ENCODE measurements around the gene CCDC110. TPM values are rescaled to one million over a fixed set of nuclear protein-coding genes. Genes with fewer than 3 reads are reported as not detected.

The CCDC110 gene
- total RNA-seq, 1 experiment from 2014 or later, result 2.1 TPM

DNA sequence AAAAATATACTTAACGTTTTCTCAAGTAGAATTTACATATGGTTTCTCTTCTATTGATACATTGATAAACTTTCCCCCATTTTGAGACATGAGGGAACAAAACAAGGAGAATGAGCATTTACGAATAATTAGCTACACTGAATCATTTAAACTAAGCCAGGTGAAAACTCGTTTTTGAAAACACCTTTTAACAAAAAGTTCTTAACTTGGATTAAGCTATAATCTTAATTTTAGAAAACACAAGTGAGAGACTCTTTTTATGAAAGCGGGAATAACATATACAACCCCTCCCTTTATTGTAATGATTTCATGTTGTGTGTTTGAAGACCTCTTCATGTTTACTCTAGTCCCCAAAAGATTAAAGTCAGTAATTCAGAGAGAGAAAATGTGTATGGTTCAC lies 43.7 kb upstream of the CCDC110 start (continued):
- TF ChIP-seq SMAD3 (CRISPR knock-in tag; IDR thresholded peaks at IDR 0.05; ENCODE audit: borderline replicate concordance) (no peak), EMX1 (CRISPR knock-in tag; IDR thresholded peaks at IDR 0.05) (no peak), NFATC4 (CRISPR knock-in tag; IDR thresholded peaks at IDR 0.05) (no peak), RORB (CRISPR knock-in tag; IDR thresholded peaks at IDR 0.05) (no peak), ZNF671 (CRISPR knock-in tag; IDR thresholded peaks at IDR 0.05) (no peak), SMAD4 (CRISPR knock-in tag; IDR thresholded peaks at IDR 0.05) (no peak), MXD4 (CRISPR knock-in tag; IDR thresholded peaks at IDR 0.05; ENCODE audit: borderline replicate concordance) (no peak)
- TF ChIP-seq, protein P1, sequence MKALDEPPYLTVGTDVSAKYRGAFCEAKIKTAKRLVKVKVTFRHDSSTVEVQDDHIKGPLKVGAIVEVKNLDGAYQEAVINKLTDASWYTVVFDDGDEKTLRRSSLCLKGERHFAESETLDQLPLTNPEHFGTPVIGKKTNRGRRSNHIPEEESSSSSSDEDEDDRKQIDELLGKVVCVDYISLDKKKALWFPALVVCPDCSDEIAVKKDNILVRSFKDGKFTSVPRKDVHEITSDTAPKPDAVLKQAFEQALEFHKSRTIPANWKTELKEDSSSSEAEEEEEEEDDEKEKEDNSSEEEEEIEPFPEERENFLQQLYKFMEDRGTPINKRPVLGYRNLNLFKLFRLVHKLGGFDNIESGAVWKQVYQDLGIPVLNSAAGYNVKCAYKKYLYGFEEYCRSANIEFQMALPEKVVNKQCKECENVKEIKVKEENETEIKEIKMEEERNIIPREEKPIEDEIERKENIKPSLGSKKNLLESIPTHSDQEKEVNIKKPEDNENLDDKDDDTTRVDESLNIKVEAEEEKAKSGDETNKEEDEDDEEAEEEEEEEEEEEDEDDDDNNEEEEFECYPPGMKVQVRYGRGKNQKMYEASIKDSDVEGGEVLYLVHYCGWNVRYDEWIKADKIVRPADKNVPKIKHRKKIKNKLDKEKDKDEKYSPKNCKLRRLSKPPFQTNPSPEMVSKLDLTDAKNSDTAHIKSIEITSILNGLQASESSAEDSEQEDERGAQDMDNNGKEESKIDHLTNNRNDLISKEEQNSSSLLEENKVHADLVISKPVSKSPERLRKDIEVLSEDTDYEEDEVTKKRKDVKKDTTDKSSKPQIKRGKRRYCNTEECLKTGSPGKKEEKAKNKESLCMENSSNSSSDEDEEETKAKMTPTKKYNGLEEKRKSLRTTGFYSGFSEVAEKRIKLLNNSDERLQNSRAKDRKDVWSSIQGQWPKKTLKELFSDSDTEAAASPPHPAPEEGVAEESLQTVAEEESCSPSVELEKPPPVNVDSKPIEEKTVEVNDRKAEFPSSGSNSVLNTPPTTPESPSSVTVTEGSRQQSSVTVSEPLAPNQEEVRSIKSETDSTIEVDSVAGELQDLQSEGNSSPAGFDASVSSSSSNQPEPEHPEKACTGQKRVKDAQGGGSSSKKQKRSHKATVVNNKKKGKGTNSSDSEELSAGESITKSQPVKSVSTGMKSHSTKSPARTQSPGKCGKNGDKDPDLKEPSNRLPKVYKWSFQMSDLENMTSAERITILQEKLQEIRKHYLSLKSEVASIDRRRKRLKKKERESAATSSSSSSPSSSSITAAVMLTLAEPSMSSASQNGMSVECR (CRISPR knock-in tag; IDR thresholded peaks at IDR 0.05; ENCODE audit: borderline replicate concordance), result no peak
- TF ChIP-seq, protein P2, sequence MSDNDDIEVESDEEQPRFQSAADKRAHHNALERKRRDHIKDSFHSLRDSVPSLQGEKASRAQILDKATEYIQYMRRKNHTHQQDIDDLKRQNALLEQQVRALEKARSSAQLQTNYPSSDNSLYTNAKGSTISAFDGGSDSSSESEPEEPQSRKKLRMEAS (CRISPR knock-in tag; IDR thresholded peaks at IDR 0.05), result no peak

DNA sequence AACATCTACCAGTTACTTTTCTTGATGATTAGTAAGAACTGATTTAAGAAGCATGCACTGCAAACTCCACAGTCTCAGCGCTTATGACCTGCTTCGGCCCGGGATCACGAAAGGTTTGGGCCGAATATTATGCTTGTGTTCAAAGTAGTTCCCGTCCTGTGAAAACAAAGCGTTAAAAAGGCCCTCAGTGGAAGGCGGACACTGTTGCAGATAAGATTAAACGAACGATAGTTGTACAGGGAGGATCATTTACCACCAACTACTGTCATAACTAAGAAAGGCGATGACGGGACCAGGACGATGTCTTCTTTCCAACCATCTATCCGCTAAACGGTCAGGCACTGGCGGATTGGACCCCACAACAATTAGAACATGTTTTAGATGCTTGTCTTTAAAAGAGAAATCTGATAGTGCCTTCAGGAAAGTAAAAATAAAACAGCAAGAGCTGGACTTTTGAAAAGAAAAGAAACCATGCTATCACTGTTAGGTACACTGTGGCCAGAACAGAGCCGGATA lies 42.7 kb upstream of the CCDC110 start:
- ATAC-seq (no peak), DNase-seq (ENCODE audit: low spot score) (no peak)
- Mint-ChIP-seq H3K36me3 (no peaks in the 10 kb centered on the region), H3K4me1 (no peaks in the 10 kb centered on the region), H3K9me3 (no peaks in the 10 kb centered on the region), H3K27ac (no peak overlapping the region), H3K27me3 (ENCODE audit: low read depth) (no peaks in the 10 kb centered on the region), H3K4me3 (no peak overlapping the region)
- ChIA-PET CTCF (no interaction called here), POLR2A (no interaction called here)
- TF ChIP-seq, protein P3, sequence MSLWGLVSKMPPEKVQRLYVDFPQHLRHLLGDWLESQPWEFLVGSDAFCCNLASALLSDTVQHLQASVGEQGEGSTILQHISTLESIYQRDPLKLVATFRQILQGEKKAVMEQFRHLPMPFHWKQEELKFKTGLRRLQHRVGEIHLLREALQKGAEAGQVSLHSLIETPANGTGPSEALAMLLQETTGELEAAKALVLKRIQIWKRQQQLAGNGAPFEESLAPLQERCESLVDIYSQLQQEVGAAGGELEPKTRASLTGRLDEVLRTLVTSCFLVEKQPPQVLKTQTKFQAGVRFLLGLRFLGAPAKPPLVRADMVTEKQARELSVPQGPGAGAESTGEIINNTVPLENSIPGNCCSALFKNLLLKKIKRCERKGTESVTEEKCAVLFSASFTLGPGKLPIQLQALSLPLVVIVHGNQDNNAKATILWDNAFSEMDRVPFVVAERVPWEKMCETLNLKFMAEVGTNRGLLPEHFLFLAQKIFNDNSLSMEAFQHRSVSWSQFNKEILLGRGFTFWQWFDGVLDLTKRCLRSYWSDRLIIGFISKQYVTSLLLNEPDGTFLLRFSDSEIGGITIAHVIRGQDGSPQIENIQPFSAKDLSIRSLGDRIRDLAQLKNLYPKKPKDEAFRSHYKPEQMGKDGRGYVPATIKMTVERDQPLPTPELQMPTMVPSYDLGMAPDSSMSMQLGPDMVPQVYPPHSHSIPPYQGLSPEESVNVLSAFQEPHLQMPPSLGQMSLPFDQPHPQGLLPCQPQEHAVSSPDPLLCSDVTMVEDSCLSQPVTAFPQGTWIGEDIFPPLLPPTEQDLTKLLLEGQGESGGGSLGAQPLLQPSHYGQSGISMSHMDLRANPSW (CRISPR knock-in tag; conservative IDR thresholded peaks at IDR 0.05; ENCODE audit: low read depth), result no peak
- no peak for TF ChIP-seq ZNF121 (CRISPR knock-in tag; IDR thresholded peaks at IDR 0.05)
- no peak for TF ChIP-seq ZNF232 (CRISPR knock-in tag; IDR thresholded peaks at IDR 0.05)
- TF ChIP-seq, protein P4, sequence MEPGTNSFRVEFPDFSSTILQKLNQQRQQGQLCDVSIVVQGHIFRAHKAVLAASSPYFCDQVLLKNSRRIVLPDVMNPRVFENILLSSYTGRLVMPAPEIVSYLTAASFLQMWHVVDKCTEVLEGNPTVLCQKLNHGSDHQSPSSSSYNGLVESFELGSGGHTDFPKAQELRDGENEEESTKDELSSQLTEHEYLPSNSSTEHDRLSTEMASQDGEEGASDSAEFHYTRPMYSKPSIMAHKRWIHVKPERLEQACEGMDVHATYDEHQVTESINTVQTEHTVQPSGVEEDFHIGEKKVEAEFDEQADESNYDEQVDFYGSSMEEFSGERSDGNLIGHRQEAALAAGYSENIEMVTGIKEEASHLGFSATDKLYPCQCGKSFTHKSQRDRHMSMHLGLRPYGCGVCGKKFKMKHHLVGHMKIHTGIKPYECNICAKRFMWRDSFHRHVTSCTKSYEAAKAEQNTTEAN (CRISPR knock-in tag; IDR thresholded peaks at IDR 0.05), result no peak
- TF ChIP-seq, protein P5, sequence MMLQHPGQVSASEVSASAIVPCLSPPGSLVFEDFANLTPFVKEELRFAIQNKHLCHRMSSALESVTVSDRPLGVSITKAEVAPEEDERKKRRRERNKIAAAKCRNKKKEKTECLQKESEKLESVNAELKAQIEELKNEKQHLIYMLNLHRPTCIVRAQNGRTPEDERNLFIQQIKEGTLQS (CRISPR knock-in tag; conservative IDR thresholded peaks at IDR 0.05), result no peak
- no peak for TF ChIP-seq SMAD3 (CRISPR knock-in tag; IDR thresholded peaks at IDR 0.05; ENCODE audit: borderline replicate concordance)
- no peak for TF ChIP-seq MYBL2 (CRISPR knock-in tag; IDR thresholded peaks at IDR 0.05)
- no peak for TF ChIP-seq OVOL2 (CRISPR knock-in tag; IDR thresholded peaks at IDR 0.05; ENCODE audit: borderline replicate concordance)
- TF ChIP-seq, protein P6, sequence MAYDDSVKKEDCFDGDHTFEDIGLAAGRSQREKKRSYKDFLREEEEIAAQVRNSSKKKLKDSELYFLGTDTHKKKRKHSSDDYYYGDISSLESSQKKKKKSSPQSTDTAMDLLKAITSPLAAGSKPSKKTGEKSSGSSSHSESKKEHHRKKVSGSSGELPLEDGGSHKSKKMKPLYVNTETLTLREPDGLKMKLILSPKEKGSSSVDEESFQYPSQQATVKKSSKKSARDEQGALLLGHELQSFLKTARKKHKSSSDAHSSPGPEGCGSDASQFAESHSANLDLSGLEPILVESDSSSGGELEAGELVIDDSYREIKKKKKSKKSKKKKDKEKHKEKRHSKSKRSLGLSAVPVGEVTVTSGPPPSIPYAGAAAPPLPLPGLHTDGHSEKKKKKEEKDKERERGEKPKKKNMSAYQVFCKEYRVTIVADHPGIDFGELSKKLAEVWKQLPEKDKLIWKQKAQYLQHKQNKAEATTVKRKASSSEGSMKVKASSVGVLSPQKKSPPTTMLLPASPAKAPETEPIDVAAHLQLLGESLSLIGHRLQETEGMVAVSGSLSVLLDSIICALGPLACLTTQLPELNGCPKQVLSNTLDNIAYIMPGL (CRISPR knock-in tag; IDR thresholded peaks at IDR 0.05), result no peak
- TF ChIP-seq, protein P7, sequence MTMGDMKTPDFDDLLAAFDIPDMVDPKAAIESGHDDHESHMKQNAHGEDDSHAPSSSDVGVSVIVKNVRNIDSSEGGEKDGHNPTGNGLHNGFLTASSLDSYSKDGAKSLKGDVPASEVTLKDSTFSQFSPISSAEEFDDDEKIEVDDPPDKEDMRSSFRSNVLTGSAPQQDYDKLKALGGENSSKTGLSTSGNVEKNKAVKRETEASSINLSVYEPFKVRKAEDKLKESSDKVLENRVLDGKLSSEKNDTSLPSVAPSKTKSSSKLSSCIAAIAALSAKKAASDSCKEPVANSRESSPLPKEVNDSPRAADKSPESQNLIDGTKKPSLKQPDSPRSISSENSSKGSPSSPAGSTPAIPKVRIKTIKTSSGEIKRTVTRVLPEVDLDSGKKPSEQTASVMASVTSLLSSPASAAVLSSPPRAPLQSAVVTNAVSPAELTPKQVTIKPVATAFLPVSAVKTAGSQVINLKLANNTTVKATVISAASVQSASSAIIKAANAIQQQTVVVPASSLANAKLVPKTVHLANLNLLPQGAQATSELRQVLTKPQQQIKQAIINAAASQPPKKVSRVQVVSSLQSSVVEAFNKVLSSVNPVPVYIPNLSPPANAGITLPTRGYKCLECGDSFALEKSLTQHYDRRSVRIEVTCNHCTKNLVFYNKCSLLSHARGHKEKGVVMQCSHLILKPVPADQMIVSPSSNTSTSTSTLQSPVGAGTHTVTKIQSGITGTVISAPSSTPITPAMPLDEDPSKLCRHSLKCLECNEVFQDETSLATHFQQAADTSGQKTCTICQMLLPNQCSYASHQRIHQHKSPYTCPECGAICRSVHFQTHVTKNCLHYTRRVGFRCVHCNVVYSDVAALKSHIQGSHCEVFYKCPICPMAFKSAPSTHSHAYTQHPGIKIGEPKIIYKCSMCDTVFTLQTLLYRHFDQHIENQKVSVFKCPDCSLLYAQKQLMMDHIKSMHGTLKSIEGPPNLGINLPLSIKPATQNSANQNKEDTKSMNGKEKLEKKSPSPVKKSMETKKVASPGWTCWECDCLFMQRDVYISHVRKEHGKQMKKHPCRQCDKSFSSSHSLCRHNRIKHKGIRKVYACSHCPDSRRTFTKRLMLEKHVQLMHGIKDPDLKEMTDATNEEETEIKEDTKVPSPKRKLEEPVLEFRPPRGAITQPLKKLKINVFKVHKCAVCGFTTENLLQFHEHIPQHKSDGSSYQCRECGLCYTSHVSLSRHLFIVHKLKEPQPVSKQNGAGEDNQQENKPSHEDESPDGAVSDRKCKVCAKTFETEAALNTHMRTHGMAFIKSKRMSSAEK (CRISPR knock-in tag; IDR thresholded peaks at IDR 0.05; ENCODE audit: borderline replicate concordance), result no peak
